Right forelimb (tissue), 1 donor: Measurements from ENCODE around the gene GNG13.
A peak's percentile ranks its signal among the peaks of the same experiment; 100 is the strongest.
"Not testable (repeated sequence)": the region's sequence is repeated elsewhere in the genome, so short reads cannot be mapped to it uniquely, and the experiment has no call there.

Source experiments
- DNase-seq: peaks from one replicate; pipeline ENCODE4 v3.0.0-alpha.2; 2018

GNG13 gene

GRCh38 chr16:831571-832413 lies 31.3 kb upstream of the GNG13 start:
- DNase-seq, result no peak

DNA sequence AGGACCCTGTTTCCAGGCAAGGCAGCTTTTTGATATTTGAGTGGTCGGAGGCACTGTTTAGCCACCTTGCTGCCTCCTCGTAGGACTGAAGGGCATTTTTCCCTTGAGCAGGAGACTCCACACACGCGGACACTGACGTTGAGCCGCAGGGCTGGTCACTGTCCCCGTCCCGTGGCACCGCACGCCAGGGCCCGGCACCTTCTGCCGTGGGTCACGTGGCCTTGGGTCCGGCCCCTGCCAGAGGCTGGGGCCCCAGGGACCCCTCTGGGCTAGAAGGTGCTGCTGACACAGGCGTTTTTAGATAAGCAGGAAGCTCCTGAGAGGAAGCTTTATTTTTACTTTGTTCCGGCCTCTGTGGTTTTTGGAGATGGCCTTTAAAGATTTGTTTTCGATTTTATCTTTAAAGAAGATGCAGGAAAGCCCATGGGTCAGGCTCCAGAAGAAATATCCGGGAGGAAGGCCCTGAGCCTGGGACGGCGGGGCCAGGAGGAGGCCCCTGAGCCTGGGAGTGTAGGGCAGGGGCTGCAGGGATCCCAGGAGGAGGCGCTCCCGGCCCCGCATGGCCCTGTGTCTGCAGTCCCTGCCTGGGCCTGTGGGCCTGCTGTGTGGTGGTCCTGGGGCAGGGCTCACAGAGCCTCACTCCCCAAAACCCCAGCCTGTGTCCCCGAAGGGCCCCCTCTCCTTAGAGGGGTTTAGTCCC lies 30.5 kb upstream of the GNG13 start:
- no peak for DNase-seq

DNA sequence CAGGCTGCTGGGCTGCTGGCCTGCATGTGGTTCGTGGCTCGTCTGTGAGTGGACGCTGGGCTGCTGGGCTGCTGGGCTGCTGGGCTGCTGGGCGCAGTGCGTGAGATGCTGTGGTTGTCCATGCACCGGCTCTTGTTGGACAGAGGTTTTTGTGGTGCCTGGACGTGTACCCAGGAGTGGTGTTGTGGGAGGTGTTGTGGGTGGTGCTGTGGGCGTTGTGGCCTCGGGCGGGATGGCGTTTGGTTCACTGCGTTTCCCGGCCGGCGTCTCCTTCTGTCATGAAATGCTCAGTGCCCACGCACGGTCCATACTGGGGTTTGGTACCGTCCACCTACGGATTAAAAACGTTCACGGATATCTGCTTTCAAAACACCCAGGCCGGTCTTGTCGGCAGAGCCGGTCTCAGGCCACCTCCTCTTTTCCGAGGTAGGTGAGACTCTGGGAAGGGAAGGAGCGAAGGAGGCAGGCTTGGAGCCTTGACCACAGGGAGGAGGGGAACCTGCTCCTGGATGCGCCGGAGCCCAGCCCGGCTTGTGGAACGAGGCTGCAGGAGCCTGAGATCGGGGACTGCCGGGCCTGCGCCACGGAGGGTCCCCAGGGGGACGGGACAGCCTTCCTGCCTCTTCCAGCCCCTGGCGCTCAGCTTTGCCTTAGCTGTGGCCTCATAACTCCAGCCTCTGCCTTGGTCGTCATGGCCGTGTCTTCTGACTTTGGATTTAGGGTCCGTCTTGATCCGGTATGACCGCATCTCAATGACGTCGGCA lies 29.8 kb upstream of the GNG13 start:
- no peak for DNase-seq

DNA sequence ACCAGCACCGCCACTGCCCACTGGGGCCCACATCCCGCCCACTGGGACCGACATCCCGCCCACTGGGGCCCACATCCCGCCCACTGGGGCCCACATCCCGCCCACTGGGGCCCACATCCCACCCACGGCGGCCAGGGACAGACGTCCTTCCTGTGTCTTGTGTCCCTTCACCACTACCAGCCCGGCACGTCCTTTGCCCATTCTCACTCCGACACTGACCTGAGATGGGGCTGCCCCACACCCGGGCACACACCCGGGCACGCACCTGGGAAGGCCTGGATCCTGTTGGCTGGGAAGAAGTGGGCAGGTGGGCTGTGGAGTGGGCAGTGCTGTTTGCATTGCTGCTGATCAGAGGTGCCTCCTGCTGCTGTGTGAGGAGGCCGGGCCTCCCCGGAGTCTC lies 28.4 kb upstream of the GNG13 start:
- DNase-seq, result no peak

GRCh38 chr16:827513-827912 lies 27.0 kb upstream of the GNG13 start:
- DNase-seq, result no peak

DNA sequence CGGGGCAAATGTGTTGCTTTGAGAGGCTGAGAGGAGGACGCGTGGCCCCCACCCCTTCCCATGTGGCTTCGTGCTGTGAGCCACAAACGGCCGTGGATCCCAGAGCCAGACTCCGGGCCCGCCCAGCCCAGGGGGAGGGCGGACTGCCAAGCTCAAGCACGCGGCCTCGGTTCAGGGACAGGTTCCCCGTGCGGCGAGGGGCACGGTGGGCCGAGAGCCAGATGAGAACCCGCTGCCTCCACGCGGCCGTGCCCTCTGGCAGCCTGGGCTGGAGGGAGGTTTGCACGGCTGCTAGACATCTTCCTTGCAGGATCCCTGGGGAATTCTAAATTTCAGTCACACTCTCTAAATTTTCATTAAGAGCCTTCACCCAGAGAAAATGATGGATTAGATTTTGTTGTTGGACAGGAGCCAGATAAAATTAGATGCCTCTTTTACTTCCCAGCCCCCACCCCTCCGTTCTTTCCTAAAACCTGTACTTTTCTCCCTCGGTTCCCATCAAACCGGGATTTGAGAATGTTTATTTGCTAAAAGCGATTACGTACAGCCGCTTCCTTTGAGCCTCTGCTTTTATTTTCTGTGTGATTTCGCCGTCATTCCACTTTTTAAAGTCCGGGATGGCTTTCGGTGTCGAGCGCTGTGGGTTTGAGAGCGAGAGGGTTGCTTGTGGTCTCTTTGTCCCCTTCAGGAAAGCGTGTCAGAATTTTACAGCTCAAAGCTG lies 25.0 kb upstream of the GNG13 start:
- peak; percentile 81 for DNase-seq

- no peak for DNase-seq
Measured at GRCh38 chr16:824601-825000, 24.1 kb upstream of the GNG13 start.

- no peak for DNase-seq
Measured at GRCh38 chr16:824194-824593, 23.7 kb upstream of the GNG13 start.

GRCh38 chr16:822909-823297 lies 22.4 kb upstream of the GNG13 start:
- DNase-seq, result no peak

DNA sequence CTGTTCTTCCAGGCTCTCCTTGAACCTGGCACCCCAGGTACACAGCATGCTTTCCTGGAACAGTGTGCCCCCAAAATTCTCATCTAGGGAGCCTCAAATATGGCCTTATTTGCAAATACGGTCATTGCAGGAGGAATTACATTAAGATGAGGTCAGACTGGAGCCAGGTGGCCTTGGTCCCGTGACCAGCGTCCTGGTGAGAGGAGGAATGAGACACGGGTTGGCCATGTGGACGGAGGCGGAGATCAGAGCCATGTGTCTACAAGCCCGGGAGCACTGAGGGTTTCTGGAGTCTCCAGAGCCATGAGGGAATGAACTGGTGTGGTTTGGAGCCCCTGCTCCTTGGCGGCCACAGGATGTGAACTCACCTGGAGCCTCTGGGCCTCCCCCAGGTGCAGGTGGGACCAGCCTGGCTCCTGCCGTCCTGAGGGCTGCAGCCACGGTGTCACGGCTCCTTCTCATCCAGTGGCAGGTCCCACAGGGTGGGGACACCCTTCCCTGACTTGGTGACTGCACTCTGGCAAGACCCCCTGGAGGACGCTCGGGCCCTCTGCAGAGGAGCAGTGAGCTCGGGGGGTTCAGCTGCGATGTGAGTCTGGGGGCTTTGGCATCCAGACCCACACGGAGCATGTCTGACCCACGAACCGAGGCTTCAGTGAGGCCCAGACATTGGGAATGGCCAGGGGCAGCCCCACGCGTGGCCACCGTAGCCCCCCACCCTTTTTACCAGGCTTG lies 21.8 kb upstream of the GNG13 start:
- DNase-seq, result no peak

- DNase-seq, result no peak
Measured at GRCh38 chr16:821751-822150, 21.2 kb upstream of the GNG13 start.

DNA sequence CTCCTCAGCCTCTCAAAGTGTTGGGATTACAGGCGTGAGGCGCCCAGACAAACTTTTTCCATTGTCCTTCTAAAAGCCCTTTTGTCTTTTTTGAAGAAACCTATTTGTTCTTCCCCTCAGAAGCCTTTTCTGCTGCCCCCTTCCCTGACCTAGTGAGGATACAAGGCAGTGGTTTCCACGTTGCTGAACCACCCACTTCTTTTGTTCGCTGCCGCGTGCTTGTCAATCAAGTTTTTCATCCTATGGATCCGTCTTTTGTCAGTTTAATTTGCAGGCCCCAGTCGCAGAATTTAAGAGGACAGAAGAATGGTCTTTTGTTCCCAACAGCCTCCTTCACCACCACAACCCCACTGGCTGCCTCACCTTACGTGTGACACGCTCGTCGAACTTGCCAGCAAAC lies 20.2 kb upstream of the GNG13 start:
- DNase-seq, result no peak

GRCh38 chr16:820044-820408 lies 19.5 kb upstream of the GNG13 start:
- not testable (repeated sequence) for DNase-seq

DNA sequence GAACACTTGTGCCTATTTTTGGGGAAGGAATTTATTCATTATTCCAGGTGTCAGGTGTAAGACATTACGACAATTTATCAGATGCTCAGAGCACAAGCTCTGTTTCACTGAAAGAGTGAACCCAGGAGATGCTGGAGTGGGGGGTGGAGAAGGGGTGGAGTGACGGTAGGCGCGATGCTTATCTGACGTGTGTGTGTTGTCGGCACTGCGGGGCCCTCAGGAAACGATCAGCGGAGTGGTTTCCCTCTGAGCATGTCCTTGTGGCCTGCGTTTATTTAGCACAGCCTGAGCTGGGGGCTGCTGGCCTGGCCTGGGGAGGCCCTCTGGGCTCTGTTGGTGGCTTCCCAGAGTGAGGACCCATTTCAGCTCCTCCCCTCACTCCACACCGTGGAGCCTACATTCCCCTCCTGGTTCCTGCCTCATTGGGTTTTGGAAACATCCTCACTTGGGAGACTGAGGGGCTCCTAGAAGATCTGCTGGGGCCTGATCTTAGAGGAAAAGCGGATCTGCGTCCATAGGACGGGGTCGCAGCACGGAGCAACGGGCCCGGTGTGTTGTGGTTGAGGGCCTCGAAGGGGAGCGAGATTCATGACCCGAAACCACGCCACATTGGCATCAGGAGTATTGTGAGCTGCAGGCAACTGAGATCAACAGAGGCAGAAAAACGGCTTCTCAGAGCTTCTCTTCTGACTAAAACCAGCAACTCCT lies 19.0 kb upstream of the GNG13 start:
- no peak for DNase-seq

DNA sequence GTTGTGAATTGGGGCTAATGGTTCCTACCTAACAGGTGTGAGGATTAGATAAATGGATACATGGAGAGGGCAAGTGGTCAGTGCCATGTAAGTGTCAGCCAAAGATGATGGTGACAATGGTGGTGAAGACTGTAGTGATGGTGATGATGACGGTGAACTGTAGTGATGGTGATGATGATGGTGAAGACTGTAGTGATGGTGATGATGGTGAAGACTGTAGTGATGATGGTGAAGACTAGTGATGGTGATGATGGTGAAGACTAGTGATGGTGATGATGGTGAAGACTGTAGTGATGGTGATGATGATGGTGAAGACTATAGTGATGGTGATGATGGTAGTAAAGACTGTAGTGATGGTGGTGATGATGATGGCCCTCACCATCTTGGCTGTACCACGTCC lies 18.1 kb upstream of the GNG13 start:
- DNase-seq, result no peak

DNA sequence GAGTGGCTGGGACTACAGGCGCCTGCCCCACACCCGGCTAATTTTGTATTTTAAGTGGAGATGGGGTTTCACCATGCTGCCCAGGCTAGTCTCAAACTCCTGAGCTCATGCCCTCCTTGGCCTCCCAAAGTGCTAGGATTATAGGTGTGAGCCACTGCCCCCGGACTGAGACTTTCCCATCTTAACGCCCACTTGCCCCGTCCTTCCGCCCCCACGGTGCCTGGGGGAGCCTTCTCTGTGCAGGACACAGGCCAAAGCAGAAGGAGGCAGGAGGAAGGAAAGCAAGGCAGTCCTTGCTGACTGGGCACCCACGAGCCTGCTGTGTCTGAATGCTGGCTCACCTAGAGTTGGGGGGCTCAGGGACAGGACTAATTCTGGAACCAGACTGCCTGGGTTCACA lies 17.6 kb upstream of the GNG13 start:
- DNase-seq, result no peak

- no peak for DNase-seq
Measured at GRCh38 chr16:817001-817906, 16.7 kb upstream of the GNG13 start.

DNA sequence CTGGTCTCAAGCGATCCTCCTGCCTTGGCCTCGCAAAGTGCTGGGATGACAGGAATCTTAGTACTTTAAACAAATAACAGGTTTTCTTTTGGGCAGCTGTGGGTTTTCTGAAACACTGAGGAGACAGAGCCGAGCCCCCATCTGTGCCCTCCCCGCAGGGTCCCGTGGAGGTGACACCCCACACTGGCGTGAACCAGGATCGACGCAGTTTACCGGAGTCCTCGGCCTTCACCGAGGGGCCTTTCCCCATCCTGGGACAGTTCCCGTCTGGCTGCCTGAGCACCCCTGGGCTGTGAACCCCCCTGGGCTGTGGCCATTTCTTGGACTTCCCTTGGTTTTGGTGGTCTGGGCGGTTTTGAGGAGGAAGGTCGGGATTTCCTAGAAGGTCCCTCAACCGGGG lies 15.3 kb upstream of the GNG13 start:
- DNase-seq, result no peak

DNA sequence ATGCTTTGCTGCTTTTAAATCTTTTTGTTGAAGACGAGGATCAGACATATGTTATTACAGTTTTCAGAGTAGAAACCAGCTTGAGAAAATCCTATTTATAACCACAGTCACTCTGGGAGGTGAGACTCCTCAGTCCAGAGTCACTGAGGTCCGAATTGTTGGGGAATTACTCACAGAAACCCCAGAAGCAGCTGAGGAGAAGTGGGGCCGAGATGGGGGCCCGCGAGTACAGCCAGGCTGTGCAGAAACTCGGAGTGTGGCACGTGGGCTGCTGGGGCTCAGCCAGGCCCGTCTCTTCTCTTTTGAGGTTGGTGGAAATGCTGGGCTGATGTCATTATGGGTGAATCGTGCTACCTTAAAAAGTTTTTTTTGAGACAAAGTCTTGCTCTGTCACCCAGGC lies 14.4 kb upstream of the GNG13 start:
- no peak for DNase-seq

- no peak for DNase-seq
Measured at GRCh38 chr16:813916-814412, 13.4 kb upstream of the GNG13 start.
